ENCODE measurements around the gene SERP2. TPM values are rescaled to one million over a fixed set of nuclear protein-coding genes. Genes with fewer than 3 reads are reported as not detected.
A peak's percentile ranks its signal among the peaks of the same experiment; 100 is the strongest.

Gene SERP2
- total and polyA plus RNA-seq, 9 of the 15 experiments (the other 6 are each of a cell fraction or from before 2014, with no cell fraction given) = 0.13 TPM; not detected in 8

DNA sequence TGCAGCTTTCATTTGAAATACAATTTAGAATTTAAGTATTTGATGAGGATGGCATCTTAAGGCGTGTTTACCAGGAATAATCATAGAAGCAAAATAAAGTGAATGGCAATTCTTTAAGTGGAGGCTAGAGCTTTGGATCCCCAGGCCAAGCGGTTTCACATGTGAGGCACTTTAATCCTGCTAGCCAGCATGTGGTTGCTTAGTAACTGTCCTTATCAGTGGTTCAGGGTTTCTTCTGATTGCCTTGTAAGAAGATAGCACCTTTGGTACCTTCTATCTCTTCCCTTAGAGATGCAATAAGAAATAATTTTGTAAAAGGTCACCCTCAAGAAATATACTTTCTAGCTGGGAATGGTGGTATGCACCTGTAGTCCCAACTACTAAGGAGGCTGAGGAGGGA is 38.9 kb upstream of the SERP2 start (continued):
- TF ChIP-seq, protein P1, sequence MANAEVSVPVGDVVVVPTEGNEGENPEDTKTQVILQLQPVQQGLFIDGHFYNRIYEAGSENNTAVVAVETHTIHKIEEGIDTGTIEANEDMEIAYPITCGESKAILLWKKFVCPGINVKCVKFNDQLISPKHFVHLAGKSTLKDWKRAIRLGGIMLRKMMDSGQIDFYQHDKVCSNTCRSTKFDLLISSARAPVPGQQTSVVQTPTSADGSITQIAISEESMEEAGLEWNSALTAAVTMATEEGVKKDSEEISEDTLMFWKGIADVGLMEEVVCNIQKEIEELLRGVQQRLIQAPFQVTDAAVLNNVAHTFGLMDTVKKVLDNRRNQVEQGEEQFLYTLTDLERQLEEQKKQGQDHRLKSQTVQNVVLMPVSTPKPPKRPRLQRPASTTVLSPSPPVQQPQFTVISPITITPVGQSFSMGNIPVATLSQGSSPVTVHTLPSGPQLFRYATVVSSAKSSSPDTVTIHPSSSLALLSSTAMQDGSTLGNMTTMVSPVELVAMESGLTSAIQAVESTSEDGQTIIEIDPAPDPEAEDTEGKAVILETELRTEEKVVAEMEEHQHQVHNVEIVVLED (CRISPR knock-in tag; IDR thresholded peaks at IDR 0.05) = no peak
- TF ChIP-seq, protein P2, sequence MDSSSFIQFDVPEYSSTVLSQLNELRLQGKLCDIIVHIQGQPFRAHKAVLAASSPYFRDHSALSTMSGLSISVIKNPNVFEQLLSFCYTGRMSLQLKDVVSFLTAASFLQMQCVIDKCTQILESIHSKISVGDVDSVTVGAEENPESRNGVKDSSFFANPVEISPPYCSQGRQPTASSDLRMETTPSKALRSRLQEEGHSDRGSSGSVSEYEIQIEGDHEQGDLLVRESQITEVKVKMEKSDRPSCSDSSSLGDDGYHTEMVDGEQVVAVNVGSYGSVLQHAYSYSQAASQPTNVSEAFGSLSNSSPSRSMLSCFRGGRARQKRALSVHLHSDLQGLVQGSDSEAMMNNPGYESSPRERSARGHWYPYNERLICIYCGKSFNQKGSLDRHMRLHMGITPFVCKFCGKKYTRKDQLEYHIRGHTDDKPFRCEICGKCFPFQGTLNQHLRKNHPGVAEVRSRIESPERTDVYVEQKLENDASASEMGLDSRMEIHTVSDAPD (CRISPR knock-in tag; IDR thresholded peaks at IDR 0.05) = no peak
- TF ChIP-seq ZFP30 (CRISPR knock-in tag; IDR thresholded peaks at IDR 0.05; ENCODE audit: borderline replicate concordance) (no peak), COPS2 (conservative IDR thresholded peaks at IDR 0.05) (no peak), CBFA2T3 (IDR thresholded peaks at IDR 0.05) (peak; percentile 14; the same call in 1 of the 2 replicates), IRF2 (CRISPR knock-in tag; IDR thresholded peaks at IDR 0.05) (no peak), YY1 (IDR thresholded peaks at IDR 0.05; ENCODE audit: borderline replicate concordance in 1 of 3, control insufficient read depth in 1 of 3, extremely low read depth in 1 of 3, insufficient read depth in 3 of 3, insufficient read length in 1 of 3, insufficient replicate concordance in 2 of 3, low read depth in 1 of 3, low read length in 2 of 3) (no peak), FOSL1 (tag; conservative IDR thresholded peaks at IDR 0.05) (no peak)
- TF ChIP-seq, protein P3, sequence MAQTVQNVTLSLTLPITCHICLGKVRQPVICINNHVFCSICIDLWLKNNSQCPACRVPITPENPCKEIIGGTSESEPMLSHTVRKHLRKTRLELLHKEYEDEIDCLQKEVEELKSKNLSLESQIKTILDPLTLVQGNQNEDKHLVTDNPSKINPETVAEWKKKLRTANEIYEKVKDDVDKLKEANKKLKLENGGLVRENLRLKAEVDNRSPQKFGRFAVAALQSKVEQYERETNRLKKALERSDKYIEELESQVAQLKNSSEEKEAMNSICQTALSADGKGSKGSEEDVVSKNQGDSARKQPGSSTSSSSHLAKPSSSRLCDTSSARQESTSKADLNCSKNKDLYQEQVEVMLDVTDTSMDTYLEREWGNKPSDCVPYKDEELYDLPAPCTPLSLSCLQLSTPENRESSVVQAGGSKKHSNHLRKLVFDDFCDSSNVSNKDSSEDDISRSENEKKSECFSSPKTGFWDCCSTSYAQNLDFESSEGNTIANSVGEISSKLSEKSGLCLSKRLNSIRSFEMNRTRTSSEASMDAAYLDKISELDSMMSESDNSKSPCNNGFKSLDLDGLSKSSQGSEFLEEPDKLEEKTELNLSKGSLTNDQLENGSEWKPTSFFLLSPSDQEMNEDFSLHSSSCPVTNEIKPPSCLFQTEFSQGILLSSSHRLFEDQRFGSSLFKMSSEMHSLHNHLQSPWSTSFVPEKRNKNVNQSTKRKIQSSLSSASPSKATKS (CRISPR knock-in tag; IDR thresholded peaks at IDR 0.05) = no peak
- TF ChIP-seq, protein P4, sequence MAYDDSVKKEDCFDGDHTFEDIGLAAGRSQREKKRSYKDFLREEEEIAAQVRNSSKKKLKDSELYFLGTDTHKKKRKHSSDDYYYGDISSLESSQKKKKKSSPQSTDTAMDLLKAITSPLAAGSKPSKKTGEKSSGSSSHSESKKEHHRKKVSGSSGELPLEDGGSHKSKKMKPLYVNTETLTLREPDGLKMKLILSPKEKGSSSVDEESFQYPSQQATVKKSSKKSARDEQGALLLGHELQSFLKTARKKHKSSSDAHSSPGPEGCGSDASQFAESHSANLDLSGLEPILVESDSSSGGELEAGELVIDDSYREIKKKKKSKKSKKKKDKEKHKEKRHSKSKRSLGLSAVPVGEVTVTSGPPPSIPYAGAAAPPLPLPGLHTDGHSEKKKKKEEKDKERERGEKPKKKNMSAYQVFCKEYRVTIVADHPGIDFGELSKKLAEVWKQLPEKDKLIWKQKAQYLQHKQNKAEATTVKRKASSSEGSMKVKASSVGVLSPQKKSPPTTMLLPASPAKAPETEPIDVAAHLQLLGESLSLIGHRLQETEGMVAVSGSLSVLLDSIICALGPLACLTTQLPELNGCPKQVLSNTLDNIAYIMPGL (CRISPR knock-in tag; IDR thresholded peaks at IDR 0.05) = no peak
- TF ChIP-seq, protein P5, sequence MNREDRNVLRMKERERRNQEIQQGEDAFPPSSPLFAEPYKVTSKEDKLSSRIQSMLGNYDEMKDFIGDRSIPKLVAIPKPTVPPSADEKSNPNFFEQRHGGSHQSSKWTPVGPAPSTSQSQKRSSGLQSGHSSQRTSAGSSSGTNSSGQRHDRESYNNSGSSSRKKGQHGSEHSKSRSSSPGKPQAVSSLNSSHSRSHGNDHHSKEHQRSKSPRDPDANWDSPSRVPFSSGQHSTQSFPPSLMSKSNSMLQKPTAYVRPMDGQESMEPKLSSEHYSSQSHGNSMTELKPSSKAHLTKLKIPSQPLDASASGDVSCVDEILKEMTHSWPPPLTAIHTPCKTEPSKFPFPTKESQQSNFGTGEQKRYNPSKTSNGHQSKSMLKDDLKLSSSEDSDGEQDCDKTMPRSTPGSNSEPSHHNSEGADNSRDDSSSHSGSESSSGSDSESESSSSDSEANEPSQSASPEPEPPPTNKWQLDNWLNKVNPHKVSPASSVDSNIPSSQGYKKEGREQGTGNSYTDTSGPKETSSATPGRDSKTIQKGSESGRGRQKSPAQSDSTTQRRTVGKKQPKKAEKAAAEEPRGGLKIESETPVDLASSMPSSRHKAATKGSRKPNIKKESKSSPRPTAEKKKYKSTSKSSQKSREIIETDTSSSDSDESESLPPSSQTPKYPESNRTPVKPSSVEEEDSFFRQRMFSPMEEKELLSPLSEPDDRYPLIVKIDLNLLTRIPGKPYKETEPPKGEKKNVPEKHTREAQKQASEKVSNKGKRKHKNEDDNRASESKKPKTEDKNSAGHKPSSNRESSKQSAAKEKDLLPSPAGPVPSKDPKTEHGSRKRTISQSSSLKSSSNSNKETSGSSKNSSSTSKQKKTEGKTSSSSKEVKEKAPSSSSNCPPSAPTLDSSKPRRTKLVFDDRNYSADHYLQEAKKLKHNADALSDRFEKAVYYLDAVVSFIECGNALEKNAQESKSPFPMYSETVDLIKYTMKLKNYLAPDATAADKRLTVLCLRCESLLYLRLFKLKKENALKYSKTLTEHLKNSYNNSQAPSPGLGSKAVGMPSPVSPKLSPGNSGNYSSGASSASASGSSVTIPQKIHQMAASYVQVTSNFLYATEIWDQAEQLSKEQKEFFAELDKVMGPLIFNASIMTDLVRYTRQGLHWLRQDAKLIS (CRISPR knock-in tag; IDR thresholded peaks at IDR 0.05) = no peak

All from K562 (cell line).